OCI-M2 (cell line): ENCODE data around the gene VPS9D1.

ENCODE experiments used
- DNase-seq: peaks from one replicate; lab custom pipeline; 2025; ENCODE audit not compliant: unreplicated experiment; lab: John Stamatoyannopoulos, UW

Gene VPS9D1

DNA sequence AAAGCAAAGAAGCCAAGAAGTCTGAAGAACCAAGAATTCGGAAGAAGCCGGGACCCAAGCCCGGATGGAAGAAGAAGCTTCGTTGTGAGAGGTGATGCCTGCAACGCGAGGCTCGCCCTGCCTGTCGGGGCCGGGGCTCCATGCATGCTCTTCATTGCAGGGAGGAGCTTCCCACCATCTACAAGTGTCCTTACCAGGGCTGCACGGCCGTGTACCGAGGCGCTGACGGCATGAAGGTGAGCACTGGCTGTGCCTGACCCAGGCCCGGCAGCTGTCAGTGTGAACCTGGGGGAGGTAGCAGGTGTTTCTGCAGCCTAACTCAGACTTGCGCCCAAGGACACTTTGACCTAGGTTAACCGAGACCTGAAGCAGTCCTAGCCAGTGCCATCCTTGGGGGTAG is 12.6 kb upstream of the VPS9D1 start:
- no peak for DNase-seq

DNA sequence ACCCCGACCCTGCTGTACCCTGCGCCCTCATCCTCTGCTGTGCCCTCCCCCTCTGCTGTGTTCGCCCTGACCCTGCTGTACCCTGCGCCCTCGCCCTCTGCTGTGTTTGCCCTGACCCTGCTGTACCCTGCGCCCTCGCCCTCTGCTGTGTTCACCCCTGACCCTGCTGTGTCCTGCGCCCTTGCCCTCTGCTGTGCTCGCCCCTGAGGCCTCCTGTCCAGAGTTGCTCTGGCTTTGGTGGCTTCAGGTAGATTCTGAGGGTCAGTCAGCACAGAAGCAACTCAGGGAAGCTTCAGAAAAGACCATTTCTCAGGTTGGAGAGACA is 12.2 kb upstream of the VPS9D1 start:
- DNase-seq, result no peak

DNA sequence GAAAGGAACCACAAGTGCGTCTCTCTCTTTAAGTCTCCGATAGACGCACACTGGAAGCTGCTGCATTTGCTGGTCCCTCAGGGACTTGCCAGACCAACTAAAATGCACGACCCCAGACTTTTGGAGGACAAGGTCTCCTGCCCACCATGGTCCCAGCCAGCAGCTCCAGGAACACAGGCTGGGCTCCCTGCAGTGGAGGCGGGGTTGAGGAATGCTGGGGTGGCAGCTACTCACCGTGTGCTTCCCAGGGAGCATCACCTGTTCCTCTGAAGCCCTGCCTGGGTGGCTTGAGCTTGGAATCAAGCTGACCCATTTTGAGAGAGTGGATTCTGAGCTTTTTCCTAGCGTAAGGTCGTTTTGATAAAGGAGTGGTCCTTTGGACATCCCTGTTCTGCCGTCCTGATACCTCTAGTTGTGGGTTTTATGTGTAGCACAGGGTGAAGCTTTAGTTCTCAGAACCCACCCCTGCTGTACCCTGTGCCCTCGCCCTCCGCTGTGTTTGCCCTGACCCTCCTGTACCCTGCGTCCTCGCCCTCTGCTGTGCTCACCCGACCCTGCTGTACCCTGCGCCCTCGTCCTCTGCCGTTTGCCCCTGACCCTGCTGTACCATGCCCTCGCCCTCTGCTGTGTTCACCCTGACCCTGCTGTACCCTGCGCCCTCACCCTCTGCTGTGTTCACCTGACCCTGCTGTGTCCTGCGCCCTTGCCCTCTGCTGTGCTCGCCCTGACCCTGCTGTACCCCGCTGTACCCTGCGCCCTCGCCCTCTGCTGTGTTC is 11.6 kb upstream of the VPS9D1 start:
- DNase-seq, result no peak

DNA sequence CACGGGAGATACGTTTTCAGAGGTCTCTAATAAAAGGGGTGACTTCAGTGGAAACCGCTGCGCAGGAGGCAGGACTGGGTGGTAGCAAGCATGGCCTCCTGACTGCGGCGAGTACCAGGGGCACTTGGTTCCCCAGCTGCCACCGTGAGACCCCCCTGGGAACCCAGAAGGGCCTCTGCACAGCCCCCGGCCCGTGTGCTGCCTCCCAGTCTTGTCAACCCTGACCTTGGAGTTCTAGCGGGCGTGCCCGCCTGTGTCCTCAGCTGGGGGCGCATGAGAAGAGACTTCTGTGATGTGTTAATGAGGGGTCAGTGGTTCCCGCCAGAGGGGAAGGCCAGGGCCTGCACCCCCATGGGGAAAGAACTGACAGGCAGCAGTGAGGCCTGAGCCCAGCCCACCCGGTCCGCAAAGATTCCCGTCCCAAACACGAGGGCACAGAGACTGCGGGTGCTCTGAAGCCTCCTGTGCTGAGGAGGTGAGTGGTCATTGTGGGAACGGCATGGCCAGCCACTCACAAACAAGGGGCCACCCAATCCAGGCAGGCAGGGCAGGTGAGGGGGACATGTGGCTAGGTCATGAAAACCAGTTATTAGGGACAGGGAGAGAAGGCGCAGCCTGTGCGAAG is 10.0 kb upstream of the VPS9D1 start:
- no peak for DNase-seq

DNA sequence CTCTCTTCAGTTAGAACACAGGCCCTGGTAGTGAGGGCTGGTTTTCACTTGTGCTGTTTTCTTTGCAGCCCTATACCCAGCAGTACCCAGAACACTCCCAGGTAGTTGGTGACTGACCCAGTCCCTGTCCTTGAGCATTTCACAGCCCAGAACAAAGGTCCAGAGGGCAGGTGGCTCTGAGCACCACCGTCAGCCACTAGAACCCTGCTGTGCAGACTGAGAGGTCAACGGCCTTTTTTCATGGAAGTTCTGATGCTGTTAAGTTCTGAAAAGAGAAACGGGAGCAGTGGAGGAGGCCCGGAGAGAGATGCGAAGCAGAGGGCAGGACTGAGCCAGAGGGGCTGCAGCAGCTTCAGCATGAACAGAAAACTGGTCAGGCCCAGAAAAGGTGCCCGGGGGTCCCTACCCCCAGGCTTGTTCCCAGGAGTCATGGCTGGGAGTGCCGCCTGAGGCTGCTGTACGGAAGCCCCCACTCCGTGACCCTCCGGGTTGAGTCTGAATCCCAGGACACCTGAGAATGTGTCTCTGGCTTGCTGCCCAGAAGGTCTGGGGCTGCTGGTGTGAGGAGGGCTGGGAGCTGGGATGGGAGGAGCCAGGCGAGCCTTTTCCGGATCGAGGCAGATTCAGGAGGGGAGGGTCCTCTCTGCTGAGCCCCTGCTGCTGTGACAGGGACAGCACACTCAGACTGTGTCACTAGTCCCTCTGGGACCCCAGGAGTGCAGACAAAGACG is 9.3 kb upstream of the VPS9D1 start:
- no peak for DNase-seq

DNA sequence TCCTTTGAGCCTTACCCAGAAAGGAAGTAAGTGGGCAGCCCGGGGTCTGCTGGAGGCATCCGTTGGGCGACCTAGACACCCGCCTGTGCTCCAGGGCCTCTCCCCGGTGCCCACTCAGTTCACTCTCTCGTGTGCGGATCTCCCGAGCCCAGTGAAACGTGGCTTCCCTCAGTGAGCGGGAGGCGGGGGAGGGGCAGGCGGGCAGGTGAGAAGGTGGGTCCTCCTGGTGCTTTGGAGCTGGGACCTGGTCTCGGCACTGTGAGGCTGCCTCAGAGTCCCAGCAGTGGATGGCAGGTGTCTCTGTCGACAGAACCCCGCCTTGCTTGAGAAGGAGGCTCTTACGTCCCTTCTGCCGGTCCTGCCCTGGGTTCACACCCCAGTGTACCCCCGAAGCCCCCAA is 8.6 kb upstream of the VPS9D1 start:
- no peak for DNase-seq

DNA sequence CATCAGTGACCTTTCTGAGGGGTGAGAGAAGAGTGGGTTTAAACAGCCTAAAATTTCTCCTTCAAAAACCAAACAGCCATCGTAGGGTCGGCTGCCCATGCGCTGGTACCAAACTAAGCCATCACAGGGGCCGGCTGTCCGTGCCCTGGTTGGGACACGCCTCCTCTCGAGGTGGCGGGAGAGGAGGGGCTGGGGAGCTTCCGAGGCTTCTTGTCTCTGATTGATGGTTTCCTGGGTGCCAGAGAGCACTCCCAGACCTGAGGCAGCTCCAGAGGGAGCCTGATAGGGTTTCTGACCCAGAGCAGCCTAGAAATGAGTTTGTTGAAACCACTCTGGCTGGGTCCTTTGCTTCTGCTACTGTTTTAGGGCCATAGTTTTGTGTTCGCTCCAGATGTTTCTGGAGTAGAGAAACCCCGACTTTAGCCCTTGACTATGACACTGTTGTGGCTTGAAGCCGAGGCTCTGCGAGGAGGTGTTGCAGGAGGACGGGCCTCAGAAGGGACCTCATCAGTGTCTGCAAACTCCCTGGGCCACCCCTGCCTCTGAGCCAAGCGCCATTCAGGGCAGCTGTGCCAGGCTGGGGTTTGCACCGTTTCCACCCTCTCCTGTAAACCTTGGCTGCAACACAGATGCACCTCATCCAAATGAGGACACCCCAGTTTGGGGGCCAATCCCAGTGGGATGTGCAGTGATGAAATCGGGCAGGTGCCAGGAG is 6.9 kb upstream of the VPS9D1 start:
- no peak for DNase-seq

DNA sequence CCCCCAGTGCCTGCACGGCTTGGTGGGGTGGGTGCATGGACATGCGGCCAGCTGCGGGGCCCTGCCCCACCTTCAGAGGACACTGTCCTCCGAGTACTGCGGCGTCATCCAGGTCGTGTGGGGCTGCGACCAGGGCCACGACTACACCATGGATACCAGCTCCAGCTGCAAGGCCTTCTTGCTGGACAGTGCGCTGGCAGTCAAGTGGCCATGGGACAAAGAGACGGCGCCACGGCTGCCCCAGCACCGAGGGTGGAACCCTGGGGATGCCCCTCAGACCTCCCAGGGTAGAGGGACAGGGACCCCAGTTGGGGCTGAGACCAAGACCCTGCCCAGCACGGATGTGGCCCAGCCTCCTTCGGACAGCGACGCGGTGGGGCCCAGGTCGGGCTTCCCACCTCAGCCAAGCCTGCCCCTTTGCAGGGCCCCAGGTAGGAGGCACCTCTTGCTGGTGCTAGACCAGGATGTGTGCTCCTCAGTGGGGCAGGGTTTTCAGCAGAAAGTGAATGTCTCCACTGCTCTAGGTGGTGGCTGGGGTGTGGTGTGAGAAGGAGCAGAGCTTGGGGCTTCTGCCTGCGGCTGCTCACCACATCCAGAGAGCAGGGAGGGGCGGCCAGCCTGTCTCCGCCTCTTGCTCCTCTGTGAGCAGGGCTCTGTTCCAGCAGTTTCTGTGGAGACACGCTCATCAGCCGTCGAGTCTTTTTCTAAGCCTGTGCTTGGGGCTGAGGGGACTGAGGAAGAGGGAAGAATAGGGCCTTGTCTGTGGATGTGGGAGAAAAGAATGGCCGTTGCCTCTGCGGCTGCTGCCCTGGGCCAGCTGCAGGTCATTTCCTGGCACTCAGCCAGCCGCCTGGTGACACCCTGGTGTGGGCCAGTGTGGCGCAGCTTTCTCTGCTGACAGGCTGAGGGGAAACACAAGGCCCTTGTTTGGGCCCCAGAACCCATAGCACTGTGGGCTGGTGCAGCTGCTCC is 2.9 kb upstream of the VPS9D1 start:
- no peak for DNase-seq

DNA sequence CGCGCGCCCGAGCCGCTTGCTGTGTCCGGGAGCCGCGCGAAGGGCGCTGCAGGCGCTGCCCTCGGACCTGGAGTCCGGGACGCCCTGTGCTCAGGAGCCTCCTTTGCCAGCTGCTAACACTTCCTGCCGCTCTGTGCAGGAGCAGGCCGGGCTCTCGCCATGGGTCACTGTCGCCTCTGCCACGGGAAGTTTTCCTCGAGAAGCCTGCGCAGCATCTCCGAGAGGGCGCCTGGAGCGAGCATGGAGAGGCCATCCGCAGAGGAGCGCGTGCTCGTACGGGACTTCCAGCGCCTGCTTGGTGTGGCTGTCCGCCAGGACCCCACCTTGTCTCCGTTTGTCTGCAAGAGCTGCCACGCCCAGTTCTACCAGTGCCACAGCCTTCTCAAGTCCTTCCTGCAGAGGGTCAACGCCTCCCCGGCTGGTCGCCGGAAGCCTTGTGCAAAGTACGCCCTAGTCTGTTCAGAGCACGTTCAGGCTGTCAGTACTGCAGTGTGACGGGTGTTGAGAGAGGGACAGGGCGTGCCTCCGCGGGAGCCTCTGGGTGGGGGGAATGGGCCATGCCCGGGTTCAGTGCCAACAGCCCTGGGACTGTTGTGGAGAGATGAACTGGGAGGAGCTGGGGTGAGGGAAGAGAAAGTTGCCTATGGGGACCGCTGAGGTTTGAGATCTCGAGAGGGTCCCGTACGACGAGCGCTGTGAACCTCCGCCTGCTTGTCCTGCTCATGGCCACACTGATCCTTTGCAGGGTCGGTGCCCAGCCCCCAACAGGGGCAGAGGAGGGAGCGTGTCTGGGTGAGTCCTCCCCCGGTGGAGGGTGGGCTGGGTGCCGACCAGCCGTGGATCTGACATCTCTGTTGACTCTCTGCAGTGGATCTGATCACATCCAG is 1.9 kb upstream of the VPS9D1 start:
- DNase-seq, result no peak

DNA sequence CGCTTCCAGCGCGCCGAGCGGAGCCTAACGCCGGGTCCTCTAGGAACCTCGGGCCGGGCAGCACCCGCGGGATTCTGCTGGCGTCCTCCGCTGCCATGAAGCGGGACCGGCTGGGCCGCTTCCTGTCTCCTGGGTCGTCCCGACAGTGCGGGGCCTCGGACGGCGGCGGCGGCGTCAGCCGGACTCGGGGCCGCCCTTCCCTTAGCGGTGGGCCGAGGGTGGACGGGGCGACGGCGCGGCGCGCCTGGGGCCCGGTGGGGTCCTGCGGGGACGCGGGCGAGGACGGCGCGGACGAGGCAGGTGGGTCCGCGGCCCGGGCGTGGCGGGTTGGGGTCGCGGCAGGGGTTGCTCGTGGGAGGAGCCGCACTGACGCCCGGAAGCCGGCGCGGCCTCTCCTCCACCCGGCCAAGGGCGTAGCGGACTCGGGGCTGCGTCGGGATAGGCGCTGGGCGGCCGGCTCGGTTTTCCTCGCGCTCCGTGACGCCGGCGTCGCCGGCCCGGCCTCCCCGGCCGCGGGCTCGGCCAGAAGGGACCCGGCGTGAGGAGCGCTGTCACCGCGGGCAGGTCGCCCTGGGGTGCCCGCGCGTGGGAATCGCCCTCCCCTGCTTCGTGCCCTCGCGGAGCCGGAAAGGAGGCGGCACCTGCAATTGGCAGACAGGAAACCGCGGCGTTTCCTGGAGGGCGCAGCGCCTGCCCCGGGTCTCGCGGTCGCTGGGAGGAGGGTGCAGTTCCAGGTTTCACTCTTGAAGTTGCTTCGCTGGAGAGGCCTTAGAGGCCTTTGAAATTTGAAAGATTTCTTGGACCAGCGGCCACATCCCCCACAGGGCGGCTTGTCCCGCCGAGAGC is 1.1 kb upstream of the VPS9D1 start:
- no peak for DNase-seq

DNA sequence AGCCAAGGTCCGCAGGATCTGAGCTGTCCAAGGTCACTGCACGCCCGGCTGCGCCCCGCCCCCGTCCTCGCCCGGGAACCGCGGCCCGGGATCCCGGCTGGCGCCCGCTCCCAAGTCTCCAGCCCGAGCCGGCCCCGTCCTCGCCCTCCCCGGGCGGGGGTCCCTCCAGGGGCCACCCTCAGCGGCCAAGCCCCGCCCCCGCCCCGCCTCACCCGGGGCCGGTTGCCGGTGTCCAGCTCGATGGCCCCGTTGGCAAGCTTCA is 216 bp downstream of the VPS9D1 start:
- no peak for DNase-seq

DNA sequence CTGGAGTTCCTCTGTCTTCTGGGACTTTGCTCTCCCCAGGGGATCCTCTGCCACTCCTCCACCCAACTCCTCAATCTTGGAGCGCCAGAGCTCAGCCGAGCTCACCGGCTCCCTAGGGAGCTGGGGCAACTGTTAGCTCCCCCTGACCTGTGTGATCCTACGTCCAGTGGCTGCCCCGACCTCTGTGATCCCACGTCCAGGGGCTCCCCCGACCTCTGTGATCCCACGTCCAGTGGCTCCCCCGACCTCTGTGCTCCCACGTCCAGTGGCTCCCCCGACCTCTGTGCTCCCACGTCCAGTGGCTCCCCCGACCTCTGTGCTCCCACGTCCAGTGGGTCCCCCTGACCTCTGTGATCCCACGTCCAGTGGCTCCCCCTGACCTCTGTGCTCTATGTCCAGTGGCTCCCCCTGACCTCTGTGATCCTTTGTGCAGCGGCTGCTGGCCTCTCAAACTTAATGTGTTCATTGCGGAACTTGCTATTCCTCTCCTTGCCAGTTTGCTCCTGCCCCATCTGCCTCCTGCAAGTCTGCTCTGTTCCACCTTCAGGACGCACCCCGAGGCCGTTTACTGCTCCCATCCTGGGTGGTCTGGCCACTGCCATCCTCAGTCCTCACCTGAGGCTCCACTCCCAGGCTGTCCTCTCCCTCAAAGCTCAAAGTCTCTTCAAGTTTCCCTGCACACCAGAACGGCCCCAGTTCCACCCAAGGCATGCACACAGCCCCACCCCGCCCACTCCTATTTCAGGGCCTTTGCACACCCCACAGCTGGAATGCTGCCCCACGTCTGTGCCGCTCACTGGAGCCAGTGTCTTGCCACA is 2.8 kb downstream of the VPS9D1 start:
- no peak for DNase-seq

DNA sequence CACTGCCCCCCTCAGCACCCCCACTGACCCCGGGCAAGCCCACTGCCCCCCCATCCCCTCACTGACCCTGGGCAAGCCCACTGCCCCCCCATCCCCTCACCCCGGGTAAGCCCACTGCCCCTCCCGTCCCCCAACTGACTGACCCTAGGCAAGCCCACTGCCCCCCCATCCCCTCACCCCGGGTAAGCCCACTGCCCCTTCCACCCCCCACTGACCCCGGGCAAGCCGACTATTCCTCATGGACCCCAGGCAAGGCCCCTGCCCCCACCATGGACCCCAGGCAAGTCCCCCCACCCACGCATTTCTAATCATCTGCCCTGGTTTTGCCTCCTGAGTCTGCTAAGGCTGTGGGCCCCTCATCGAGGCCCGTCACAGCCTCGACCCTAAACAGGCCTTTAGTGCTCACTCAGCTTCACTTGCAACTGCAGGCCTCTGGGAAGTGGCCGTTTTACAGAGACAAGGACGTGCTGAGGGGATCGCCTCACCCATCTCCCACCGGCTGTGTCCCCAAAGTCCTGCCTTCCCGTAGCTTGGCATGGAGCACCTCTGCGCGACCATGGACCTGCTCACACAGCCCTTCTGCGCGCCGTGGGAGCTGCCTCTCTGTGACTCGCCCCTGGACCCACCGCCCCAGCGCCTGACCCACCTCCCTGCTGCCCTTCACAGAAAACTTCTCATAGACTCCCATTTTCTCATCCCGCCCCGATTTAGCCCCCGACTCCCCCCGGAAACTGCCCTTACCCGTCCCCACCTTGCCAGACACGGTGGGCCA is 3.6 kb downstream of the VPS9D1 start:
- no peak for DNase-seq

DNA sequence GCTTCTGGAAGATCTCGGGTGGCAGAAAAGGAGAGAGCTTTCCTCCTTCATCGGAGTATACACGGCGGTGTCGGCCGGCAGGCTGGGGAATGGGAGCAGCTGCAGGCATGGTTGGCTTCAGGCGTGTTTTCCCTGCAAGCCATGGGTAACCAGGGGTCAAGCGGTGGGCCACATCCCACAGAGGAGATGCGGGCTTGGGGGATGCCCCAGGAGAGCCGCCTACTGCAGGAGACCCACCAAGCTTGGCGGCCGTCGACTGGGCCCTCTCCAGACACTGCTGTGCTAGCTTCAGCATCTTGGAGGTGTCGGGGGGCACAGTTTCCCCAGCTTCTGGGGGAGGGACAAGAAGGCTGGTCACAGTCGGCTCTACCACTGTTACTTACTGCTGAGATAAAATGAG is 4.2 kb downstream of the VPS9D1 start:
- no peak for DNase-seq

DNA sequence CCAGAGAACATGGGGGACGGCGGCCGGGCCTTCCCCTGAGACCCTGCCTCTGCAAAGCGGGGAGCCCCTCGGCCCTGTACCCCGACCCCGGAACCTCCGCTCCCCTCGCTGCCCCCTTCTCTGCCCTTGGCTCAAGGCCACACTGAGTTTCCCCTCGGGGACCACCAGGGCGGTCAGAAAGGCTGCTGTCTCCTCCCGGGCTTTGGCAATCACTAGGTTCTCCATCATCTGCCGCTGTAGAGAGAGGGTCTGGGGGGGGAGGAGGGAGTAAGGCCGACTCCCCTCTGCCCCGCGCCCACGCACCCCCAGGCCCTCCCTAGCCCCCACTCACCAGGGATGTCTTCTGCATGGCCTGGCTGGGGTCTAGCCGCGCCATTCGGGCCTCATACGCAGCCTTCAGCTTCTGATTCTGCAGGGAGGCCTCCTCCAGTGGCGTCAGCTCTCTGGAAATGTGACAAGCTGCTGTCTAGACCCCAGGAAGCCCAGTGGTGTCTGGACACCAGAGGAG is 8.4 kb downstream of the VPS9D1 start:
- DNase-seq, result no peak

DNA sequence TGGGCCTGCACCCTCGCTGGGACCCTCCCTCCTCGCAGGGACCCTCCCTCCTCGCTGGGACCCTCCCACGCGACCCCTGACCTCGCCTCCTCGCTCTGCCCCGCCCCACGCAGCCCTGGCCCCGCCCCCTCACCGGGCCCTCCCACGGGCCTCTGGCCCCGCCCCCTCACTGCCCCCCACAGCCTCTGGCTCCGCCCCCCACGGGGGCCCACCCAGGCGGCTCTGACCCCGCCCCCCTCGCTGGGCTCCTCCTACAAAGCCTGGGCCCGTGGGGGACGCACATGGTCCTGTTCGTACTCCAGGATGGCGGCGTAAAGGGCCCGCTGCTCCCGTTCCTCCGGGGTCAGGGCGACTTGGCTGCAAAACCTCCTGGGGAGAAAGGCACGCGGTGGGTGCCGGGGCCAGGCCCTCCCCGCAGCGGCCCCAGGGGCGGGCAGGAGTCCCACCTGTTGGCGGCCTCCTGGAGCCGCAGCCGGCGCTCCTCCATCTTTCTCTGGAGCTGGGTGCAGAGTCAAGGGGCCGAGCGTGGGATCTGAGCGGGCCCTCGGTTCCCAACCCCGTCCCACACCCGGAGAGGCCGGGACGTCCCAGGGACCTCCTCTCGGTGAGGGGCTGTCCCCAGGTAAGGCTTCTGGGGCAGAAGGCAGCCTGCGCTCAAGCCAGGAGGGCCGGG is 9.0 kb downstream of the VPS9D1 start:
- DNase-seq, result no peak
